ENCODE measurements around the gene TTC23.
"Not testable (repeated sequence)": the region's sequence is repeated elsewhere in the genome, so short reads cannot be mapped to it uniquely, and the experiment has no call there.

TTC23 gene

DNA sequence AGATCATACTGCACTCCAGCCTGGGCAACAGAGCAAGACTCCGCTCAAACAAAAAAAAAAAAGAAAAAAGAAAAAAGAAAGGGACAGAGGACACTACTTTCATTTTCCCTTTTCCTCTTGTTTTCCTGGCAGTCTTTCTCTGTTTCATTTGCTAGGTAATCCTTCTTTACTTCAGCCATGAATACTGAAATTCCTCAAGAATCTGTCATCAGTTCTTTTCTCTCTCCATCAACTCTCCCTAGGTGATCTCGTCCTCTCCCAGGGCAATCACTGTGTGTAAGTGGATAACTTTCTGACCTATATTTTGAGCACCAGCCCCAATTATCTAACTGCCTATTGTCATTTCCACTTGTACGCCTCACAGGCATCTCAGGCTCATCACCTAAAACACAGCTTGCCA lies 51.5 kb downstream of the TTC23 start:
- peaks cover 0 to 17% of the 10 kb centered on the region in 2 donors for H3K36me3 Mint-ChIP-seq
- ATAC-seq (replicated peaks), result no peak
- no peaks in the 10 kb centered on the region for H3K4me1 Mint-ChIP-seq
- no peaks in the 10 kb centered on the region for H3K9me3 Mint-ChIP-seq
- H3K27ac Mint-ChIP-seq, result no peak overlapping the region
- no peak for DNase-seq
- H3K27me3 Mint-ChIP-seq, result no peaks in the 10 kb centered on the region
- H3K4me3 Mint-ChIP-seq, result no peak overlapping the region

DNA sequence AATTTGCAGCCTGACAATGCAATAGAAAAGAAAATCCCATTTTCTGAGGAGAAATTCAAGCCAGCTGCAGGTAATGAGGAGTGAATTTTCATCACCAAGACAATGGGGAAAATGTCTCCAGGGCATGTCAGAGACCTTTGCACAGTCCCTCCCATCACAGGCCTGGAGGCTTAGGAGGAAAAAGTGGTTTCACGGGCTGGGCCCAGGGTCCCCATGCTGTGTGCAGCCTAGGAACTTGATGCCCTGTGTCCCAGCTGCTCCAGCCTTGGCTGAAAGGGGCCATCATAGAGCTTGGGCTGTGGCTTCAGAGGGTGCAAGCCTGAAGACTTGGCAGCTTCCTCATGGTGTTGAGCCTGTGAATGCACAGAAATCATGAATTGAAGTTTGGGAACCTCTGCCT lies 57.2 kb downstream of the TTC23 start:
- not testable (repeated sequence) for H3K9me3 Mint-ChIP-seq; H3K27ac Mint-ChIP-seq; H3K4me1 Mint-ChIP-seq; ATAC-seq (replicated peaks); H3K27me3 Mint-ChIP-seq; DNase-seq; H3K4me3 Mint-ChIP-seq
- peaks cover 0 to 25% of the 10 kb centered on the region in 2 donors for H3K36me3 Mint-ChIP-seq

DNA sequence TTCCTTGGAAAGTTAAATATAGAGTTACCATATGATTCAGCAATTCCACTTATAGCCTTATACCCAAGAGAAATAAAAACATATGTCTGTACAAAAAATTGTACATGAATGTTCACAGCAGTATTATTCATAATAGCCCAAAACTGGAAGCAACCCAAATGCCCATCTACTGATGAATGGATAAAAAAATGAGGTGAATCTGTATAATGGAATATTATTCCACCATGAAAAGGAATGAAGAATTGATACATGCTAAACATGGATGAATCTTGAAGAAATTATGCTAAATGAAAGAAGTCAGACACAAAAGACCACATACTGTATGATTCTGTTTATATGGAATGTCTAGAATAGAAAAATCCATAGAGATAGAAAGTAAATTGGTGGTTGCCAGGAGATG lies 61.4 kb downstream of the TTC23 start:
- ATAC-seq (replicated peaks) (no peak), DNase-seq (no peak)
- no peak overlapping the region for H3K4me3 Mint-ChIP-seq
- peaks cover 1 to 9% of the 10 kb centered on the region in 2 donors for H3K9me3 Mint-ChIP-seq
- peaks cover 0 to 14% of the 10 kb centered on the region in 2 donors for H3K36me3 Mint-ChIP-seq
- no peak overlapping the region for H3K27ac Mint-ChIP-seq
- no peaks in the 10 kb centered on the region for H3K4me1 Mint-ChIP-seq
- peaks cover 0 to under 1% of the 10 kb centered on the region in 2 donors for H3K27me3 Mint-ChIP-seq

DNA sequence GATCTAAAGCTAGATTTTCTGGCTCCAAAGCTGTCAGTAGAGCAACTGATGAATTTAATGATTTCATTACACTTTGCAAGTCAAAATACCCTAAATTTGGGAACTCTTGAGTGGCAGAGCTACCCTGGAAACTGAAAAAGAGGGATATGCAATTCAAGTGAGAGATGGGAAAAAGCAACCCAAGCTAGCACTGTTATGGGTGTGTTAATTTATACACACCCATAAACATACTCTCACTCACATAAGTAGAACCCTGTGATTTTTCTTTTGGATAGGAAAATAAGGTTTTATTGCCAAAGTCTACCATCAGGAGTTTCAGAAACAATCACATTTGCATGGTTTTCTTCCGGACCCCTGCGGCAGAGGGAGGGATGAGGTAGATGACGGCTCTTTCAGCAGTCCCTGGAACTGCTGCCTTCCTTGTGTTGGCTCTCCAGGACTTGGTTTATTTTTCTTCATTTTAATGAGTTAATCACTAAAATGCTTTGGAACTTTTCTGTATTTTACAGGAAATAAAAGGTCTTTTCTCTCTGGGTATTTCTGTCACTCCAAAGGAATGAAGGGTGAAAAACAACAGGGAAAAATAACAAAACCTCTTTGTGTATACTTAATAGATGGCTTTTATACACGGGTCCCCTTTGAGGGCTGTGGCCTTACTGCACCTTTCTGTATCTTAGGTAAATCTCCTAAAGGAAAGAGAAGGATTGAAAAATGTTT lies 63.8 kb downstream of the TTC23 start:
- H3K27me3 Mint-ChIP-seq, result peaks cover 0 to 4% of the 10 kb centered on the region in 2 donors
- no peaks in the 10 kb centered on the region for H3K9me3 Mint-ChIP-seq
- no peak overlapping the region for H3K27ac Mint-ChIP-seq
- H3K36me3 Mint-ChIP-seq, result peaks cover 0 to 3% of the 10 kb centered on the region in 2 donors
- DNase-seq (no peak), ATAC-seq (replicated peaks) (no peak)
- H3K4me1 Mint-ChIP-seq, result no peaks in the 10 kb centered on the region
- no peak overlapping the region for H3K4me3 Mint-ChIP-seq

DNA sequence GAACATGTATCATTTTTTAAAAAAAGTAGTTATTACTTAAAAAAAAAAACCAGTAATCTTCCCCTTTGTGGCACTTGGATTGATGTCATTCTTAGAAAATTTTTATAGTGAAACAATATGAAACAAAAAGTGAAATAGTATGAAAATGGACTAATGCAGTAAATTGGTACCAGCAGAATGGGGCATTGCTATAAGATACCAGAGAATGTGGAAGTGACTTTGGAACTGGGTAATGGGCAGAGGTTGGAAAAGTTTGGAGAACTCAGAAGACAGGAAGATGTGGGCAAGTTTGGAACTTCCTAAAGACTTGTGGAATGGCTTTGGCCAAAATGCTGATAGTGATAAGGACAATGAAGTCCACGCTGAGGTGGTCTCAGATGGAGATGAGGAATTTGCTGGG lies 66.6 kb downstream of the TTC23 start:
- Mint-ChIP-seq H3K4me1 (no peaks in the 10 kb centered on the region), H3K4me3 (no peak overlapping the region), H3K36me3 (peaks cover 0 to 3% of the 10 kb centered on the region in 2 donors), H3K27ac (no peak overlapping the region), H3K9me3 (no peaks in the 10 kb centered on the region), H3K27me3 (peaks cover 0 to 4% of the 10 kb centered on the region in 2 donors)
- ATAC-seq (replicated peaks), result no peak
- no peak for DNase-seq

DNA sequence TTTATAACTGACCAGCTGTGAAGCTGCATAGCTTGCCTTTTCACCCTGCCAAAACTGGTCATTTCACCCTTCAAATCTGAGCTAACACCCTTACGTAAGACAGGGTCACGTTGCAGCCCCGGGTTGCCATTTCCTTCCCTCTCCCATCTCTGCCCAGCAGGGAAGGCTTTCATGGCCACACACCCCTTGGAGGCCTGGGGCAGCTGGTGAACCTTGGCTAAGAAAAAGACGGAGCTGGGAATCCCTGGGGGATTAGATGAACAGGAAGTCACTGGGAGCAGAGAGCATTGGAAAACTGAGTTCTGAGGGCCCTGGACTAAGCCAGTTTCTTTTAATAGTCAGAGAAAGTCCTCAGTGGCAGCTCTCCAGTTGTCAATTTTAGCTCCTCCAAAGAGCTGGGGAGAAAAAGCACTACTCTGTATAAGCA lies 67.8 kb downstream of the TTC23 start:
- no peak overlapping the region for H3K27ac Mint-ChIP-seq
- no peaks in the 10 kb centered on the region for H3K4me1 Mint-ChIP-seq
- ATAC-seq (replicated peaks) (no peak), DNase-seq (no peak)
- no peak overlapping the region for H3K4me3 Mint-ChIP-seq
- no peaks in the 10 kb centered on the region for H3K9me3 Mint-ChIP-seq
- peaks cover 0 to 4% of the 10 kb centered on the region in 2 donors for H3K27me3 Mint-ChIP-seq
- peaks cover 0 to 3% of the 10 kb centered on the region in 2 donors for H3K36me3 Mint-ChIP-seq

DNA sequence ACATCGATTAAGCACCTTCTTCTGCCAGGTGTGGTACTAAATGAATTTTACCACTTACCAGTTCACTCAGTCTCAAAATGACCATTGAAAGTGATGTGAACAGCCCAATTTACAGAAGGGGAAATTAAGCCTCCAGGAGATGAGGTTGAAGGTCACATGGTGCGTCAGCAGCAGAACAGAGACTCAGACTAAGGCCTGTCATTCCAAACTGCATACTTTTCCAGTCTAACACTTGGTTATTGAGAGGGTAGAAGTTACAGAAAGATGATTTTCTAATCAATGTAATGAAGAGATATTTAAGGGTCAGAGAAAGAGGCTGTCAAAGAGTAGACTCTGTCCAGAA lies 68.4 kb downstream of the TTC23 start:
- Mint-ChIP-seq H3K4me1 (no peaks in the 10 kb centered on the region), H3K36me3 (peaks cover 0 to 3% of the 10 kb centered on the region in 2 donors), H3K9me3 (no peaks in the 10 kb centered on the region), H3K27ac (no peak overlapping the region), H3K27me3 (peaks cover 0 to 4% of the 10 kb centered on the region in 2 donors), H3K4me3 (no peak overlapping the region)
- no peak for DNase-seq
- ATAC-seq (replicated peaks), result no peak

DNA sequence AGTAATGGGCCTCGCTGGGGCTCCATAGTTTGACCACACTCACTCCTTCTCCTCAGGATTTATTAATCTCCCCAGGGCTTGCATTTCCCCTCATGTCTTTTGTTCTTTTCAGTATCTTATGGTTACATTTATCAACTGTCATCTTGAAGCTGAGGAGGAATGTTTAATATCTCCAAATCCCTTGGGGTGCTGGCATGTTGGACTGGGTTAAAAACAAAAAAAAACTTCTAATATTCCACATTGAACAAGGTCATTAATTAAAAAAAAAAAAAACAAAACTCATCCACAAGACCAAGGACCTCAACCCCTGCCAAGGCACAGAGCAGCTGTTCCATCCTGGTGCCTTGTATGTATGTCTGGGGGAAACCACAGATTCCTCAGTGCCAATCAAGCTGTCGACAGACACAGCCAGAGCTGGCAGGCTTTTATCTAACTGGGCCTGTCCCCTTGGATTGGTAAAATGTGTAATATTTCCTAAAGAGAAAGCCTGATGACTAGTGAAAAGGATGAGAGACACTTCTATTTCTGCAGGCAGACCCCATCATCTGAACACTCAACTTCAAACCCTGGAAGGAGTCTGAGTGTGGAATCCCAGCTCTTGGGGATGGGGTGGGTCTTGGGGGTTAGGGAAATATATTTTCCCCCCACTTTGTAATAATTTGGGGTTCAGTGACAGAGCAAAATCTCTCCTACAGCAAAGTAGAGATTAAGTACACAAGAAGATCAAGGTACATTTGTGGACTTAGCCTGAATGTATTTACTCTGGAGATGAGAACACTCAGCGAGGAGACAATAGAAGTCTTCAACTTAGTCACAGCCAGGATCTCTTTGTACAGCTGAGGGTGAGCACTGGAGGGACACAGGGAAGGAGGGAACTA lies 69.1 kb downstream of the TTC23 start:
- no peak overlapping the region for H3K4me3 Mint-ChIP-seq
- H3K27ac Mint-ChIP-seq, result no peak overlapping the region
- H3K36me3 Mint-ChIP-seq, result peaks cover 0 to 3% of the 10 kb centered on the region in 2 donors
- ATAC-seq (replicated peaks), result no peak
- no peaks in the 10 kb centered on the region for H3K4me1 Mint-ChIP-seq
- no peak for DNase-seq
- H3K27me3 Mint-ChIP-seq, result peaks cover 0 to 4% of the 10 kb centered on the region in 2 donors
- no peaks in the 10 kb centered on the region for H3K9me3 Mint-ChIP-seq

DNA sequence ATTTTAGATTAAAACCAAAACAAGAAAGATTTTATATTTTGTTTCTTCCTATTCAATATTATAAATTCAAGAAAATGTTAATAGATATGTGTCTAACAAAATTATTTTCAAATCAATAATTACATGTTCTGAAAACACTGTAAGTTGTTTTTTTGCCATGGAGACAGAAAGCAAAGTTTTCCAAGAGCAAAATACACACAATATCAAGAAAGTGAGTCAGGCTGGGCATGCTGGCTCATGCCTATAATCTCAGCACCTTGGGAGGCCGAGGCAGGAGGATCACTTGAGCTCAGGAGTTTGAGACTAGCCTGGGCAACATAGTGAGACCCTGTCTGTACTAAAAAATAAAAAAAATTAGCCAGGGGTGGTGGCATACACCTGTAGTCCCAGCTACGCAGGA lies 71.7 kb downstream of the TTC23 start:
- H3K4me1 Mint-ChIP-seq, result no peaks in the 10 kb centered on the region
- no peak overlapping the region for H3K4me3 Mint-ChIP-seq
- H3K27me3 Mint-ChIP-seq, result peaks cover 0 to under 1% of the 10 kb centered on the region in 2 donors
- no peaks in the 10 kb centered on the region for H3K36me3 Mint-ChIP-seq
- DNase-seq (no peak), ATAC-seq (replicated peaks) (no peak)
- no peaks in the 10 kb centered on the region for H3K9me3 Mint-ChIP-seq
- H3K27ac Mint-ChIP-seq, result no peak overlapping the region

DNA sequence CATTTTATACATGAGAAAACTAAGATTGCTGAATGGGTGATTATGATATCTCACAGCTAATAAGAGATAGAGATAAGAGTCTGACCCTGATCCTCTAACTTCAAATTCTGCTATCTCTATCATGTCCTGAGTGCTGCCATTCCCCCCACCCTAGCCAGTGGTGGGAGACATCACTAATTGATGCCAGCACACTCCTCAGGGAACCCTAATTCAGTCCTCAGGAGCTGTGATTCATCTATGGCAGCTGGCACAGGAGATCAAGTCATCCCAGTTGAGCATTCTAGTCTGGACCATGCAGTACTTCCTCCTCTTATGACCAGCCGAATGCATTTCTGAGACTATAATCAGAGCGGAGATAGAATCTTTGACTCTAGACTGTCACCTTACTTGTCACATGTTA lies 72.6 kb downstream of the TTC23 start:
- Mint-ChIP-seq H3K27me3 (no peaks in the 10 kb centered on the region), H3K27ac (no peak overlapping the region), H3K4me3 (no peak overlapping the region), H3K4me1 (no peaks in the 10 kb centered on the region), H3K36me3 (no peaks in the 10 kb centered on the region), H3K9me3 (no peaks in the 10 kb centered on the region)
- no peak for DNase-seq
- no peak for ATAC-seq (replicated peaks)

DNA sequence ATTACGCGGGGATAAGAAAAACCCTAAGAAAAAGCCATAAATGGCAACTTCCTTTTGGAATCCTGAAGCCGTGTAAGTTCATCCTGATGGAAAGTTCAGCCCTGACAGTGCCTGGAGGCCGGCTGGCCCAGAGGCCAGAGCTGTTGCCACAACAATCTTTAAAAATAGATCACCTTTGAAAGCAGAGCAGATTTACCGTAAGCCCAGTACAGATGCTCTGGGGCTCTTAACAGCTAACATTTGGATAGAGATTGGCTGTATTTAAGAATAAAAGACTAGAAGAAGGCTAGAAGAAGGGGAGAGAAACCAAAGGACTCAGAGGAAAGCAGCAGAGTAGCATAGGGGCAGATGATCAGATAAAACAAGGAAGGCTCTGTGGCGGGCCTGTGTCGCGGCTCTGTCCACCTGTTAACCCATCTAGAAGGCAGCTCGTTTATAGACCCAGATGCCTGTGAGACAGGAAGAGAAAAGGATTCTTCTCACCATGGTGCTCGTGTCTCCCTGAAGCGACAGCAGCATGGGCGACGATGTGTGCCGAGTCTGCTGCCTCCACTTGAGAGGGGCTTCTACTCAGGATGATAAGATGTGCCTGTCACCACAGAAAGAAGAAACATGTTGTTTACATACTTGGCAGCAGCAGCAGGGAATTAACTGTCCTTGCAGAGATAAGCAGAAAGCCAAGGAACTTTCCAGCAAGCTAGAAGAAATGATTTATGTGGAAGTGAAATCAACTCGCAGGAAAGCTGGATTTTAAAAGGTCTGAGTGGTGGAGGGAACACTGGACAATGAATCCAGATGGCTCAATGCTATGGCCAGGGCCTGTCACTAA lies 74.6 kb downstream of the TTC23 start:
- DNase-seq, result no peak
- H3K27me3 Mint-ChIP-seq, result no peaks in the 10 kb centered on the region
- H3K36me3 Mint-ChIP-seq, result no peaks in the 10 kb centered on the region
- H3K4me1 Mint-ChIP-seq, result no peaks in the 10 kb centered on the region
- no peak for ATAC-seq (replicated peaks)
- no peaks in the 10 kb centered on the region for H3K9me3 Mint-ChIP-seq
- no peak overlapping the region for H3K27ac Mint-ChIP-seq
- H3K4me3 Mint-ChIP-seq, result no peak overlapping the region

DNA sequence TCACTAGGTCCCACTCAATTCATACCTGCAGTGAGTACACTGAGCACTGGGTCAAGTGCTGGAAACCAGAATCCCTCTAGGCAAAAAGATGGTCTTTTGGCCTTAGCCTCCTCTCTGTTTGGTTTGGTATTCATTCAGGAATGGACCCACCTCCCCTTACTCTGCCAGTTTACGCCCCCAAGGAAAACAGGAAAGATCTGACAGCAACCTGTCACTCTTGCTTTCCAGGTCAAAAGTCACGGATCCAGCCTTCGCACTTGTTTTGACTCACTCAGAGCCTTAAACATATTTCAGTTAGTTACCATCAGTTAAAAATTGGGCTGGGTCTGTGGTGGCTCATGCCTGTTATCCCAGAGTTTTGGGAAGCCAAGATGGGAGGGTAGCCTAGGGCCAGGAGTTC lies 76.4 kb downstream of the TTC23 start:
- Mint-ChIP-seq H3K36me3 (no peaks in the 10 kb centered on the region), H3K4me1 (peaks cover 12 to 16% of the 10 kb centered on the region in 2 donors)
- no peak for ATAC-seq (replicated peaks)

DNA sequence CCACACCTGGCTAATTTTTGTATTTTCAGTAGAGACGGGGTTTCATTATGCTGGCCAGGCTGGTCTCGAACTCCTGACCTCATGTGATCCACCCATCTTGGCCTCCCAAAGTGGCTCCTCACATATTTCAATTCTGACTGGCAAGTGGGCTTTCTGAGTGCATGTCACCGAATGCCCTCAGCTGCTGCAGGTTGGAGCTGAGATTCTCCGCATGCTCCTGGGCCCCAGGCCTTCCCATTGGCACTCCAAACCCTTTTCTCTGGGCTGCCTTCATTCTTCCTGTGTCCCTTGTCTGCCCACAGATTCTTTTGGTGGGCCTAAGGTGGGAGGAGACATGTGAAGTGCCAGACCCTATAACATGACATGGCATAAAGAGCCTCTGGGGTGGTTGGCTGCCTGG lies 77.2 kb downstream of the TTC23 start:
- no peak overlapping the region for H3K27ac Mint-ChIP-seq
- H3K4me1 Mint-ChIP-seq, result peaks cover 20 to 24% of the 10 kb centered on the region in 2 donors
- no peak for ATAC-seq (replicated peaks)
- H3K9me3 Mint-ChIP-seq, result no peaks in the 10 kb centered on the region
- H3K27me3 Mint-ChIP-seq, result no peaks in the 10 kb centered on the region
- no peak for DNase-seq
- no peak overlapping the region for H3K4me3 Mint-ChIP-seq
- H3K36me3 Mint-ChIP-seq, result no peaks in the 10 kb centered on the region

More for the DNA sequence above, 76.4 kb downstream of the TTC23 start:
- H3K27ac Mint-ChIP-seq, result no peak overlapping the region
- H3K27me3 Mint-ChIP-seq, result no peaks in the 10 kb centered on the region
- no peaks in the 10 kb centered on the region for H3K9me3 Mint-ChIP-seq
- no peak overlapping the region for H3K4me3 Mint-ChIP-seq
- DNase-seq, result no peak

DNA sequence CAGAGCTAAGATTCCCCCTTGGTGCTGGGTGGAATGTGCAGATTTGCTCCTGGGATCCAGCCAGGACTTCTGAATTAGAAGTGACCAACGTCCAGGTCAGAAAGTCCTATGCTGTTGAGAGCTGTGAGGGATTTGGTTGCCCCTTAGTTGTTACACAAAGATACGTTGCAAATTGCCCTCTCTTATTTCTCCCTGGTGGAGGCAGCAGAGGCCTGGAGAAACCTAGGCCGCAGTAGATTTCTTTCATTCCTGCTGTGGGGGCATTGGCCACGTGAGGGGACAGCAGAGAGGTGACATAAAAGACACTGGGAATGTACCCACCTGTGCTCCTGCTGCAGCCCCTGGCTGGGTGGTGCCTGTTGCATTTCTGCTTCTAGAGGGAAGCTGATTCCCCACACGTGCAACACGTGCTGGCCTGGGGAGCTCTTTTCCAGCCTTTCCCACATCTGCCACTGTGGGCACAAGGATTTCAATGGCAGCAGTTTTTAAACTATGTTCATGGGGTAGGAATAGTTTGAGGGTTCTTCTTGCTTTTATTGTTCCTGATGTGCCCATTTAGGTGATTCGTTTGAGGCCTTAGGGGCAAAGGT lies 78.8 kb downstream of the TTC23 start:
- Mint-ChIP-seq H3K4me1 (peaks cover 21 to 26% of the 10 kb centered on the region in 2 donors), H3K27ac (no peak overlapping the region), H3K4me3 (no peak overlapping the region), H3K27me3 (no peaks in the 10 kb centered on the region), H3K36me3 (no peaks in the 10 kb centered on the region), H3K9me3 (no peaks in the 10 kb centered on the region)
- no peak for ATAC-seq (replicated peaks)
- no peak for DNase-seq

All from stimulated activated naive B cell treated with anti-CD40 and anti-IgM and Interleukin-4, amounts not matched to agents 10 μg/mL and 1 μg/mL and 100 μg/mL, for 72 hours (primary cell).